ENCODE data around the gene SPEF2.
"Not testable (repeated sequence)": the region's sequence is repeated elsewhere in the genome, so short reads cannot be mapped to it uniquely, and the experiment has no call there.

SPEF2 gene

DNA sequence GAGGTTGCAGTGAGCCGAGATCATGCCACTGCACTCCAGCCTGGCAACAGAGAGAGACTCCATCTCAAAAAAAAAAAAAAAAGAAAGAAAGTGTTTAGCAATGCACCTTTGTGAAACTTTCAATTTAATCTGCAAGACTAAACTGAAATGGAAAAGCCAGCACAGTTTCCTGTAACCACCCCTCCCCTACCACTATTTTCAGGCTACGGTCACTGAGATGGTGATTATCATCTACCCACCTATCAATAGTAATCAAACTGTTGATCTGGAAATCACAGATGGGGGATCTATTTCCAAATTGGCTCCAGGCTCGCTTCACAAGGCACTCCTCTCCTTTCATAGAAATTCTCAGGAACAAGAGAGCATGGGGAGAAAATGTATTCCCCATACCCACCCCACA is 208.4 kb downstream of the SPEF2 start:
- no peak for DNase-seq

DNA sequence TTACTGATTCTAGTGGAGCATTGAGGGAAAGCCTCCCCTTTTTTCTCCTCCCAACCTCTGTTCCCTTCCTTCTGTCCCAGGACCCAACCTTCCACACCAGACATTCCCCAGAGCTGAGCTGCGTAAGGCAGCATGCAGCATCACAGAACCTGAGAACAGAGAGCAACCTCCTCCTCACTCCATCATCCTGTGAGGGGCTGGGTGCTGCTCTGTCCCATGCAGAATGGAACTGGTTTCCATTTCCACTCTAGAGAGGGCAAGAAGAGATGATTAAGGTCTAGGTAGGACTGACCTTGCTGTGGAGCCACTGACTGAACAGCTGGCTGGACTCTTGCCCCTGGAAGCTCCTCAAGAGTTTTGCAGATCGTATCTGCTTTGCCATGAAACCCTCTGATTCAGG is 208.9 kb downstream of the SPEF2 start:
- no peak for DNase-seq

DNA sequence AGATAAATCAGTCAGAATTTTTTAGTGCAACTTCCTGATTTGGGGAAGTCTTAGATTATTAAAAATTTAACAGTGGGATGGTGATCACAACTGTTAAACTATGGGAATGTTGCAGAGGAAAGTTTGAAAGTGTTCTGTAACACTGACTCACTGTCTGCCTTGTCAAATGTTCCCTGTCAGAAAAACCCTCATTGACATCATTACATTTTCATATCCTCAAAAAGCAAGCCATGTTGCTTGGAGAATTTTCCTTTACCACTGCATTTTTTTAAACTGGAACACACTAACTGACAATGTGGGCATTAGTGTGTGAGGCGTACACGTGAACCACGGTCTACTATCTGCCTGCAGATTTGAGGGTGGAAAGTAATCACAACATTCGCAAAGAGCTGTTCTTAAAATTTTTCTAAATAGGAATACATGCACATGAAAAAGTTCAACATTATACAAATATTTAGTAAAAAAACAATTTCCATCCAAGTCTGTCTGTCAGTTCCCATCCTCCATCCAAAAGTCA is 210.5 kb downstream of the SPEF2 start:
- DNase-seq: peak; percentile 26

DNA sequence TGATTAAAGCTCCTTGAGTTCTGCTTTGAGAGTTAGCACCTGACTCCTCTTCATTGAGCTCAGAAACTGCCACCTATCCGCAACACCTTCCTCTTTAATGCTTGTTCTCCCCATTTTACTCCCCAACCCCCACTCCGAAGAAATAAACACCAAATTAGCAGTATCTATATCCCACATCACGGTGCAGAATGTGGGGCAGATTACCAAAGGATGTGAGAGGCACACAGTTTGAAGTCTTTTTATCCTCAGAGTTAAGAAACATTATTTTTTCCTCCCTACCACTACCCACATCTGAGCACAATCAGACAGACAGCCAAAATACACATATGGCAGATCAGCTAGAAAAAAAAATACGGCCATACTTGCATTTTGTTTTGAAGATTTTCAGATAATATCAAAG is 212.9 kb downstream of the SPEF2 start:
- no peak for DNase-seq

DNA sequence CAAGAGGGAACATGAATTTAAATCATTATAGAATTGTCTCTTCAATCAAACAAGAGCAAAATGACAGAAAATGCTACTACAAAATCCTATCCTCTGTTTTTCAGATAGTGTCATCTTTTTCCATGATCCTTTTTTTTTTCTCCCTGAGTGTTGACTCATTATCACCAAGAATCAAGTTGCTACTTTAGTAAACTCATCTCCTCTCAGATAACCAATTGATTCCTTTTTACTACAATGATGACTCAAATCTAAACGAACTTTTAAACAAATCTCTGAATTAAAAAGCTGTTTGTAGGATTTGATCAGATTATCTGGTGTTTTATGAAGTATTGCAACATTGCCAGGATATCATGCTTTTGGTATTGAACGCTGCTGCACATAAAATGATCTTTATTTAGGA is 215.1 kb downstream of the SPEF2 start:
- DNase-seq: no peak

DNA sequence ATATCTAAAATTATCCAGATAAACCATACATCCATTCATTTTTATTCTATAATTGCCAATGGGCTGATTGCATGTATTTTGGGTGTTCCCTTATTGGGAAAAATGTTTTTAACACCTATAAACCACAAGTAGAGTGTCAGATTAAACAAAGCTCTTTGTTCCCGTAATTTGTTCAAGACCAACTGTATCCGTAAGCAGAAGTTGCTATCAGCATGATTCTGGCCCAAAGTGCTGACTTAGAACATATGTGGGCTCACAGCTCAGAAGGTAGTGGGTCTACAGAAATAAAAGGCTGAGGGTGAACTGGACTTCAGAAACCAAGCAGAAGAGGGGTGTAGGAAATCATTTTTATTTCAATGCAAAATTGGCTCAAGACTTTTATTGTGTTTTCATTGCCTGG is 215.6 kb downstream of the SPEF2 start:
- DNase-seq: no peak

DNA sequence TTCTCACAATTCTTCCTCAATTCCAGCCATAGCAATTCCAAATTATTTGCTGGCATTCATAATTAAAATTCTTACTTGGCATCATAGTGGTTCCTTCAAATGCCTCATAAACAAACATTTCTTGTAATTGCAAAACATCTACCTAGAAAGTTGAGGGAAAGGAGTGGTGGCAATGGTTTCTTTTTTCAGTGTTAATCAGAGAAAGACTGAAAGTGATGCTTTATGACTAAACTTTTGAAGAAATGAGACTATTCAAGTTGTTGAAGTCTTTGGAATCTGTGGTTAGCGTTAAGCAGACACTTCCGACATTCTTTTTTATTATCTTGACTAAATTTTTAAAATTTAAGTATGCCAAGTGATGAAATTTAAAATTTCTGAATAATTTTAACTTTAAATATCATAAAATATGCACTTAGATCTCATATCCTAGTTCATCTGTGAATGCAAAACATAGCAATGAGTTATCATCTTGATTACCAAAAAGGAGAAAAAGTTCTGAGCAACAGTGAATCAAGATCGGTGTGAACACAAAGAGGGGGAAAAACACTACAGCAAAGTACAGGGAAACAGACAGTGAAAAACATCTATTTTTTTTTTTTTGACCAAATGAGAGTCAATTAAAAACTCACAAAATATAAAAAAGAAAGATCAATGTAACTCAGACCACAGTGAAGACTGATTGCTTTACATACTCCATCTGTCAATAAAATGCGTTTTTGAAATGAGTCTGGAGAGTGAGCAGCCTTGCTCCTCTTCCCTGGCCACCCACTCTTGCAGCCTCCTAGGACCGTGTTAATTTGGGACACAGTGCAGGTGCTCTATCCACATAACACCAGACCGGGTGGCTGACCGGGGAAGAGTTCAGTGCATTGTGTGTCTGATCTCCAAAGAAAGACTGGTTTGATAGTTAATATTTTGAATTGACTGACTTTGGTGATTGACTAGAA is 218.4 kb downstream of the SPEF2 start:
- DNase-seq: no peak

DNA sequence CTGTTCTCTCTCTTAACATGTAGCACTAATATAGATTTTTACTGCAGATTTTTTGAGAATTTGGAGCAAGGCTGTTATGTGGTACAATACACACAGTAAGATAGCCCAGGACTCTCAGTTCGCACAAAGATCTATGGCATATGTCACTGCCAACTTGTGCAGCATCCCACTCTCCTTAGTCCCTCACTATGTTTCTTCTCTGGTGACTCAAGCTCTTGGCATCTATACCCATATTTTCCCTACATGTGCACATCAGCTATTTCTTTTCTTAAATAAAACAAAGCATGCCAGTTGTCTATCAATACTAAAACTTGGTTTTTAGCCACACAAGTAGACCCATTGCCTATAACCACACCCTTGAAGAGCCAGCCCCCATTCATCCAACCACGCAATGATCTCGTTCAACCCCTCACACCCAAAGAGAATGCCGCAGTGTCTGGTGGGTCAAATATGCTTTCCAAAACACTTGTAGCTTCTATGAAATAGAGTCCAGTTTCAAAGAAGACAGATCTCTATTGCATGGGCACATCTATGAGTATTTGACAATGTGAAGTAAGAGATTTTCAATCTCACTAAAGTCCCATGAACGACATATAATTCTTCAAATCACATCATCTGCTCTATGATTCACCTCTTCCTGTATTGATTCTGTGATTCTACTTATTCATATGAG is 220.8 kb downstream of the SPEF2 start:
- no peak for DNase-seq

DNA sequence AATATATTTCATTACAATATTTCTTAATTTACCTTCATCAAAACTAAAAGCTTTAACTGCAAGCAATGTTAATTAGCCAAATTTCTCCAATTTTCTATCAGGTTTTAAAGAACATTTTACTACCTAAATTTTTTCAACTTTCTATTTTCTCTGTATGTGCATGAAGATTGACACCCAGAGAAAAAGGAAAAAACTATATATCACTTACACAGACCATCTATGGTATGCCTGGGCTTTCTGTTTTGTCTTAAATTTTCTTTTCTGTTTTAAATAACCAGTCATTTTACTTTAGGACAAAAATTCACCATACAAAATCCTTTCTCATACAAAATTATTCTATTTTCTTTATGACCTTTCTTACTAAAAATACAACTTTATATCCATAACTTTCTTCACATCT is 225.2 kb downstream of the SPEF2 start:
- no peak for DNase-seq

DNA sequence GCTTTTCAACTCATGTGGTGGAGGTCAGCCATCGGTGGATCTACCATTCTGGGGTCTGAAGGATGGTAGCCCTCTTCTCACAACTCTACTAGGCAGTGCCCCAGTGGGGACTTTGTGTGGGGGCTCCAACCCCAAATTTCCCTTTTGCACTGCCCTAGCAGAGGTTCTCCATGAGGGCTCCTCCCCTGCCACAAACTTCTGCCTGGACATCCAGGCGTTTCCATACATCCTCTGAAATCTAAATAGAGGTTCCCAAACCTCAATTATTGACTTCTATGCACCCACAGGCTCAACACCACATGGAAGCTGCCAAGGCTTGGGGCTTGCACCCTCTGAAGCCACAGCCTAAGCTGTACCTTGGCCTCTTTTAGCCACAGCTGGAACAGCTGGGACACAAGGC is 227.8 kb downstream of the SPEF2 start:
- not testable (repeated sequence) for DNase-seq

DNA sequence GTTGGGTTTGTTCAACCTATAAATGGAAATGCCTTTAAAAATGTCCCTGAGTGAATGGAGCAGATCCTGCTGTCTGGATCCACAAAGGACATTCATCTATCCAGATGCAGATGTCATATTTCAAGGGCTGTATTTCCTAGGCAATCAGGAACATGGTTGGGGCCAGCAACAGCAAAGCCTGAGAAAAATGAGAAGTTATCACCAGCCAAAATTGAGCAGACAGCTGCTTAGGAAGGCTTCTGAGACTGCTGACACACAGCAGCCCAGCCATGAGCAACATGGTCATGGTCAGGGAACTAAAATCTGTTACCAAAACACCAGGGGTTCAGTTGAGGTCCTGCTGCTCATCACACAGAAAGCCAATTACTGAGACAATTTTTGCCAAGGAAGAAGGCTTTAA is 229.8 kb downstream of the SPEF2 start:
- DNase-seq: no peak

DNA sequence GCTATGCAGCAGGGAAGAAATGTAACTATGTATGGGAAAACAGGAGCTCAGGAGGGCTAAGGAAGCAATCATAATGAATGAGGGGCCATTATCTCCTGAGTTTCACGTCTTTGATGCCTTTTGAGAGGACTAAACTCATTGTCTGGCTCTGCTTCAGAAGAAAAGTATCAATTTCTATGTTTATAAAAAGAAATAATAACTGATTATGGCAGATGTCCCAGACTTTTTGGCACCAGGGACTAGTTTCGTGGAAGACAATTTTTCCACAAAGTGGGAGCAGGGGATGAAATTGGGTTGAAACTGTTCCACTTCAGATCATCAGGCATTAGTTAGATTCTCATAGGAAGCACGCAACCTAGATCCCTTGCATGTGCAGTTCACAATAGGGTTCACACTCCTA is 230.3 kb downstream of the SPEF2 start:
- peak; percentile 28 for DNase-seq

DNA sequence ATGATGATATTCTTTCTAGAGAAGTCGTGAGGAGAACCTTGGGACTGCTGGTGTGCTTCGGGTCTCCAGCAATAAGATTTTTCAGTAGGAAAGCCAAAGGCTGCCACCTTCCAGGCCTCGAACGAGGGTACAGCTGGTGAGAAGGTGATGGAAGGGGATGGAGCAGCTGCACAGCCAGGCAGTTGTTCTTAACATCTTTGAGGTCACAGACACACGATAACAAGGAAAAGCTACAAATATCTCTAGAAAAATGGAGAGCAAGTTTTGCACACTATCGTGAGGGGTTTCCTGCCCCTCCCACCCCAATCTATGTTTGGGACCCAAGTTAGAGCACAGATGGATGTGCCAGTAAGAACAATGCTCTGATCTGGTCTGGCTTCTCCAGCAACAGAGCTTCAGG is 232.2 kb downstream of the SPEF2 start:
- DNase-seq: no peak

DNA sequence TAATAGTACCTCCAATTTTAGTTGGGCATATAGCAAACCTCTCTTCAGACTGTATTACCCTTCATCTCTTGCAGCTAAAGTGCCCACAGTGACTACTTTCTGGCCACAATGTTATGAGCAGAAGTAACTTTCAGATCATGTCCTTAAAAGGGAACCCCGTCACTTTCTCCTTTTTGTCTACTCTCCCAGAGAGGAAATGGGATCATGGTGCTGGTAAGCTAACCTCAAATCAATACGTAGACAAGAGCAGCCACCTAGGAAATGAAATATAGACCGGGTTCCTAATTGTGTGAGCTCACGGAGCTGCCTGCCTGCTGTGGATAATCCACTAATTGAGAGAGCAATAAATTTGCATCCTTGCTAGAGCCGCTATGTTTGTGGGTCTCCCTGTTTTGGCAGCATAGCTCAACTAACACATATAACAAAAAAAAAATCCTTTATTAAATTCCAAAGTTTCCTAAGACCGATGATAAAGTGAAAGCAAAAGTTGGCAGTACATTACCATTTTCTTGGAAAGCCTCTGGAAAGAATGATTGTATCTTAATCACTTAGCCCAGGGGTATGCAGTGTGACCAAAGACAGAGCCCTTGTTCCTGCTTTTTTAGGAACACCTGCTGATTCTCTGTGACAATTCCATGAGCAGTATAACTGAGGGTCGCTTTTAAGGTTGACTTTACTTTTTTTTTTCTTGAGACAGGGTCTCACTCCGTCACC is 233.5 kb downstream of the SPEF2 start:
- DNase-seq: peak; percentile 40

DNA sequence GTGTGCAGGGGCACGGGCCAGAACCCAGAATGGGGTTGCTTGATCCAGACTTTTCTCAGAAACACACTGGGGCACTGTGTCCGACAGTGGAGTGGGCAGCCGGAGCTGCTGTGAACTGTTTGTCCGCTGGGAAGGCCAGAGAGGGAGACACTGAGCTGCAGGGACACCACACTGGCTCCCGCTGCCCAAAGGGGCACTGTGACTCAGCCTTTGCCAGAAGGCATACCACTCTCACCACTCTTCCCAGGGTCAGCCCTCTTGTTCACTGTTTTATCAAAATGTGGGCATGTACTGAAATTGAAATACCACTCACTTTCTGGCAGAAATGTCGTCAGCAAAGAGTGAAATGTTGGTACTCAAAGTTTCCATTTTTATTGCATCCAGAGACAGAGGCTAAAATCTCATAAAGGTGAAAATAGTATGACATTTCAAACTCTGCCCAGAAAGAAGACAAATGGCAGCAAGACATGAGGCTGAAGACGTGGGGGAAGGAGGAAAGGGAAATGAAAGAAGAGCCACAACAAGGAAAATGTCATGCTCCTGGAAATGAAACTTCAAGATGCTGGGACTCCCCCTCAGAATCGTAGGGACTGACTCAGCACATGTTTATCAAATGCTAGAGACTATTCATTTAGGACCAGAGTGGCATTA is 234.5 kb downstream of the SPEF2 start:
- no peak for DNase-seq

DNA sequence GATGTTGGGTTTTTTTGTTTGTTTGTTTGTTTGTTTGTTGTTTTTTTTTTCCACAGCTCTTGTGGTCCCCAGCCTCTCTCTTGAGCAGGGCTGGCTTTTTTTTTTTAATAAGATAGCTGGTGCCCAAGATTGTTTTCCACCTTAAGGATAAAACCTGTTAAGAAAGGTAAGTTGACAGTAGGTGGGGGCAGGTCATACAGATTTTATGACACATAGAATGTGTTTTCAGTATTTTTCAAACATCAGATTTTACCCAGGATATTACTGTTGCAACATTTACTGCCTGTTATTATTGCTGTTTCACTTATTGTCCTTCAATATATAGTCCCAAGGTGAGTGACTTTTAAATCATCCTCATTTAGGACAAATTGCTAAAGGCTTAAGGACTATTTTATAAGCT is 235.1 kb downstream of the SPEF2 start:
- no peak for DNase-seq

DNA sequence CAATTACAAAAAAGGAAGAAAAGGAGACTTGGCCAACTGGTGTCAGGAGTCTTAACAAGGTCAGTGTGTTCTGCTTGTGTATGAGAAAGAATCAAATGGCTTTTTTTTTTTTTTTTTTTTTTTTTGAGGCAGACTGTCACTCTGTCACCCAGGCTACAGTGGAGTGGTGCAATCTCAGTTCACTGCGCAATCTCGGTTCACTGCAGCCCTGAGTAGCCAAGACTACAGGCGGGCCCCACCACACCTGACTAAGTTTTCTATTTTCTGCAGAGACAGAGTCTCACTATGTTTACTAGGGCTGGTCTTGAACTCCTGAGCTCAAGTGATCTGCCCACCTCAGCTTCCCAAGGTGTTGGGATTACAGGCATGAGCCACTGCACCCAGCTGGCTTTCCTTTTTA is 236.0 kb downstream of the SPEF2 start:
- no peak for DNase-seq

DNA sequence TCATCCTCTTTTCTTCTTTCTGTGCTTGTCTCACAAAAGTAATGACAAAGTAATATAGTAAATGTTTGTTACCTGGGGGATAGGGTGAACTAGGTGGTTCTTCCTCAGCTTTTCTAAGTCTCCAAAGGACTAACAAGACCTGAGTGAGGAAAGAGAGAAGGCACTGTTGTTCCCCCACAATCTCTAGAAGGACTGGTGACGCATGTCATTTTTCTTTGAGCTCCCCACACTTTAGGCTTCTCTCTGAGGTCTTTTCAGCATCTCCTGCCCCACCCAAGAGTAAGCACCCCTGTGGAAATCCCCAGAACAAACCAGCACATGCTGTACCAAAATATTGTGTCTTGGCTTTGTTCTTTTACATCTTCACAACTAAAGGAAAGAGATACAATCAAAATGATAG is 236.6 kb downstream of the SPEF2 start:
- no peak for DNase-seq

DNA sequence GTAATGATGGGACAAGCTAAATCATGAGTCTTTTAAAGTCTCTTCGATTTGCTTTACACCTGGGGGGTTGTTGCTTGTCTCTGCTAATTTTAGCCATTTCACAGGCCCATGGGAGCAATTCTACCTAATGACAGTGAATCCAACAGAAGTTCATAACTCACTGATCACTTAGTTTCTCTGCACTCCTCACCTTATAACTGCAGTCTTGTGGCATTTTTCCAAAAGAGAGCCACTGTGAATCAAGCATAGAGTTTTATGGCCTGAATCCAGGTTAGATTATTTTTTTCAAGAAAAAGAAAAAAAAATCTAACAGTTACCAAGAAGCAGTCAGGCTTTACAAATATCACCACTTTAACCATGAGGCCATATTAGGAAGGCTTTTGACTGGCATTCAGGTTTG is 237.5 kb downstream of the SPEF2 start:
- peak; percentile 34 for DNase-seq

DNA sequence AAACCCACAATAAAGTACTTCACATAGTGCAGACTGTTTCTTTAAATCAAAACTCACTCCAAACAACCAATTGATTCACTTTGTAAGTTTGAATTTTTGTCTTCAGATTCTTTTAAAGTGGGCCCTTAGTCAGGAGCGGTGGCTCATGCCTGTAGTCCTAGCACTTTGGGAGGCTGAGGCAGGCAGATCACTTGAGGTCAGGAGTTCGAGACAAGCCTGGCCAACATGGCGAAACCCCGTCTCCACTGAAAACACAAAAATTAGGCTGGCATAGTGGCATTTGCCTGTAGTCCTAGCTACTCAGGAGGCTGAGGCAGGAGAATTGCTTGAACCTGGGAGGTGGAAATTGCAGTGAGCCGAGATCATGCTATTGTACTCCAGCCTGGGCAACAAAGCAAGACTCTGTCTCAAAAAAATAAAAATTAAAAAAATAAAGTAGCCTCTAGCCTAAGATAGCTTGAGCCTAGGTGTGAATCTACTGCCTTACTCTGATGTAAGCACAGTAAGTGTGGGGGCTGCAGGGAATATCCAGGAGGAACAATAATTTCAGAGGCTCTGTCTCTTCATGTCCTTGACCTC is 238.6 kb downstream of the SPEF2 start:
- DNase-seq: not testable (repeated sequence)

DNA sequence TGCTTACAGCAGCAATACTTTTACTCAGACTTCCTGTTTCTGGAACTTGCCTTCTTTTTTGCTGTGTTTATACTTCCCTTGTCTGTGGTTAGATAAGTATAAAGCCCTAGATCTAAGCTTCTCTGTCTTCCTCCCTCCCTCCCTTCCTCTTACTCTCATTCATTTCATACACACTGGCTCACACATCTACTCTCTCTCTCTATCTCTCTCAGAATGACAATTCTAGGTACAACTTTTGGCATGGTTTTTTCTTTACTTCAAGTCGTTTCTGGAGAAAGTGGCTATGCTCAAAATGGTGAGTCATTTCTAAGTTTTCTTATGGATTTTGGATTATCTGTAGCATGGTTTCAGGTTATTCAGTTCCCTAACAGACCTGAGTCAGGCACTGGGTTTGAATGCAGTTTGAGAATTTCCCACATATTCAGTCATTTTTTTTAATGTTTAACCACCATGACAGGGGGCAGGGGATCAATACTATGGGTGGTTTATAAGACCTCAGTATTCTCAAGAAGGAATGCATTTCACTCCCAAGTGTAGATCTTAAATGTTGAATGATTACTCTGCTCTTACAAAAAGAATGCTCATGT is 239.2 kb downstream of the SPEF2 start, which contains the start of gene IL7R:
Gene IL7R, plus strand, starts transcription at position 127 of the 587 bp plus-strand sequence. Its CDS starts 87 bp downstream, at position 214.
- peak; percentile 81 for DNase-seq

DNA sequence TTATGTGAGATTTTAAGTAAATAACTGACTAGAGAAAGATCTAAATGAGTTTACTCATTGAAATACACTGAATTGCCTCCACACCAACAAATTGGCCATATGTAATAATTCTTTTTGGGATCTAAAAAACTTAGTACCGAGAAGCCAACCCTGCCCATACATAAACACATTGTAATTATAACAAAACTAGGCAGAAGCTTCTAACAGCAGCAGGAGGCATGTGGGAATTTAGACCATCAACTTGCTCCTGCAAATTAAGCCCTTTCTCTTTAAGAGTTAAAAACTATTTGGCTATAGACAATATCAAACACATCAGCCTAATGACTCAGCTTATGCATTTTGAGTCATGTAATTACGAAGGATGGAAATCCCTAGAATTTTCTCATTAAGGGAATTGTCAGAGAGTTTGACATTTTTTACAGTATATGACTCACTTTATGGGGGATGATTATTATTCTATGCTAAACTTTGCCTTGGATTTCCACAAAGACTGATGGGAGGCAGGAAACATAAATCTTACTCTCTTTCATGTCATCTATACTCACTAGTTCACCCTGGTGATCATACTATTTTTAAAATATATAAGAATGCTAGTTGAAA is 240.0 kb downstream of the SPEF2 start:
- DNase-seq: peak; percentile 96
